Measurements from ENCODE around the gene JPH2. TPM values are rescaled to one million over a fixed set of nuclear protein-coding genes. Genes with fewer than 3 reads are reported as not detected.

Gene JPH2
- total RNA-seq, 1 donor from 2014 or later, result 197 TPM

GRCh38 chr20:44173116-44173515 is 13.9 kb downstream of the JPH2 start:
- intact Hi-C loops (cut with DNase I), result no loop called here
- ATAC-seq, result no peak
- DNase-seq (ENCODE audit: missing footprints), result no peak

- intact Hi-C loops (cut with DNase I), result no loop called here
- DNase-seq (ENCODE audit: missing footprints) (no peak), ATAC-seq (no peak)
Observed at GRCh38 chr20:44172572-44172950, 14.4 kb downstream of the JPH2 start.

- DNase-seq (ENCODE audit: missing footprints), result no peak
Observed at GRCh38 chr20:44171775-44172571, 15.0 kb downstream of the JPH2 start.

GRCh38 chr20:44170816-44171410 is 16.1 kb downstream of the JPH2 start:
- DNase-seq (ENCODE audit: missing footprints), result no peak

More at GRCh38 chr20:44171775-44172571, 15.0 kb downstream of the JPH2 start:
- ATAC-seq, result no peak
- intact Hi-C loops (cut with DNase I), result no loop called here

GRCh38 chr20:44167736-44168135 is 19.3 kb downstream of the JPH2 start:
- DNase-seq (ENCODE audit: missing footprints), result no peak
- ATAC-seq, result peak; percentile 11
- intact Hi-C loops (cut with DNase I), result no loop called here

More at GRCh38 chr20:44170816-44171410, 16.1 kb downstream of the JPH2 start:
- intact Hi-C loops (cut with DNase I), result no loop called here
- ATAC-seq, result no peak

- ATAC-seq (peak; percentile 85), DNase-seq (ENCODE audit: missing footprints) (no peak)
- intact Hi-C loops (cut with DNase I), result no loop called here
Observed at GRCh38 chr20:44166477-44166876, 20.5 kb downstream of the JPH2 start.

GRCh38 chr20:44166008-44166407 is 21.0 kb downstream of the JPH2 start:
- DNase-seq (ENCODE audit: missing footprints) (no peak), ATAC-seq (no peak)
- intact Hi-C loops (cut with DNase I), result no loop called here

- DNase-seq (ENCODE audit: missing footprints), result no peak
- no peak for ATAC-seq
Observed at GRCh38 chr20:44160133-44160532, 26.9 kb downstream of the JPH2 start.

GRCh38 chr20:44159711-44160110 is 27.3 kb downstream of the JPH2 start:
- ATAC-seq, result no peak
- no peak for DNase-seq (ENCODE audit: missing footprints)
- intact Hi-C loops (cut with DNase I), result no loop called here

More at GRCh38 chr20:44160133-44160532, 26.9 kb downstream of the JPH2 start:
- intact Hi-C loops (cut with DNase I), result no loop called here

- intact Hi-C loops (cut with DNase I), result no loop called here
Observed at GRCh38 chr20:44159125-44159524, 27.9 kb downstream of the JPH2 start.

GRCh38 chr20:44157061-44157460 is 29.9 kb downstream of the JPH2 start:
- DNase-seq (ENCODE audit: missing footprints) (no peak), ATAC-seq (no peak)
- intact Hi-C loops (cut with DNase I), result no loop called here

More at GRCh38 chr20:44159125-44159524, 27.9 kb downstream of the JPH2 start:
- no peak for ATAC-seq
- no peak for DNase-seq (ENCODE audit: missing footprints)

GRCh38 chr20:44154521-44155001 is 32.4 kb downstream of the JPH2 start:
- DNase-seq (ENCODE audit: missing footprints) (no peak), ATAC-seq (no peak)
- intact Hi-C loops (cut with DNase I), result no loop called here

GRCh38 chr20:44153636-44154043 is 33.3 kb downstream of the JPH2 start:
- DNase-seq (ENCODE audit: missing footprints) (no peak), ATAC-seq (no peak)
- intact Hi-C loops (cut with DNase I), result no loop called here

- DNase-seq (ENCODE audit: missing footprints), result no peak
- intact Hi-C loops (cut with DNase I), result no loop called here
- ATAC-seq, result peak; percentile 87
Observed at GRCh38 chr20:44151621-44152416, 35.2 kb downstream of the JPH2 start.

GRCh38 chr20:44146272-44146671 is 40.7 kb downstream of the JPH2 start:
- ATAC-seq (no peak), DNase-seq (ENCODE audit: missing footprints) (no peak)
- intact Hi-C loops (cut with DNase I), result no loop called here

GRCh38 chr20:44145131-44145775 is 41.7 kb downstream of the JPH2 start:
- ATAC-seq, result peak; percentile 35
- no peak for DNase-seq (ENCODE audit: missing footprints)
- intact Hi-C loops (cut with DNase I), result no loop called here

- no peak for DNase-seq (ENCODE audit: missing footprints)
- ATAC-seq, result peak; percentile 61
- intact Hi-C loops (cut with DNase I), result no loop called here
Observed at GRCh38 chr20:44143936-44144335, 43.1 kb downstream of the JPH2 start.

GRCh38 chr20:44142413-44142812 is 44.6 kb downstream of the JPH2 start:
- ATAC-seq, result no peak

GRCh38 chr20:44141873-44142272 is 45.1 kb downstream of the JPH2 start:
- ATAC-seq (peak; percentile 42), DNase-seq (ENCODE audit: missing footprints) (no peak)
- intact Hi-C loops (cut with DNase I), result no loop called here

More at GRCh38 chr20:44142413-44142812, 44.6 kb downstream of the JPH2 start:
- intact Hi-C loops (cut with DNase I), result no loop called here
- no peak for DNase-seq (ENCODE audit: missing footprints)
